Fibroblast of mammary gland (primary cell): ENCODE results near the gene STPG4.
A peak's percentile ranks its signal among the peaks of the same experiment; 100 is the strongest.

Experiments used
- DNase-seq: peaks from one replicate; pipeline ENCODE4 v3.0.0-alpha.2; 2010; ENCODE audit warnings: low read depth
- H3K4me3 ChIP-seq: 2 replicates; pipeline ENCODE4 v1.5.1; 2011; ENCODE audit warnings: low read depth, mild to moderate bottlenecking, low read length, moderate library complexity; ENCODE audit not compliant: control insufficient read depth
- TF ChIP-seq, protein P1 (sequence below): conservative IDR thresholded peaks from 2 replicates; pipeline ENCODE4 v1.5.1; 2011; ENCODE audit warnings: low read depth, low read length, inconsistent platforms; ENCODE audit not compliant: control insufficient read depth, insufficient read depth

The STPG4 gene

DNA sequence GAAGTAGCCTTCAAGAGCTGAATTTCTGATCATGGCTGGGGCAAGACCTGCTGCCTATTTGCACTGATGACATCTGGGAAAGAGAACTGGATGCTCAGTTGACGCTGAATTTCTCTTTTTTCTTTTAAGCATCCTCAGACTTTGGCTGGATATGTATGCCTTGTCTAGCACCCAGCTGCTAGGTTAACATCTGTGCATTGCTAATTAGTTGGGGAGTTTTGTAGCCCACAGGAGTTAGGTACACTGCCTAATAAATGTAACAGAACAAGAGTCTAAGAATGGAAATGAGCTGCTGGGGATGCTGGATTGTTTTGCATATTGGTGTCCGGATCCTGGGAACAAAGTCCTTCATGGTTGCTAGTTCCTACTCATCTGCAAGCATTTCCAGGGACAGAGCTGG is 40.9 kb upstream of the STPG4 start:
- DNase-seq, result no peak
- H3K4me3 ChIP-seq, result no peak overlapping the region
- TF ChIP-seq, protein P1, sequence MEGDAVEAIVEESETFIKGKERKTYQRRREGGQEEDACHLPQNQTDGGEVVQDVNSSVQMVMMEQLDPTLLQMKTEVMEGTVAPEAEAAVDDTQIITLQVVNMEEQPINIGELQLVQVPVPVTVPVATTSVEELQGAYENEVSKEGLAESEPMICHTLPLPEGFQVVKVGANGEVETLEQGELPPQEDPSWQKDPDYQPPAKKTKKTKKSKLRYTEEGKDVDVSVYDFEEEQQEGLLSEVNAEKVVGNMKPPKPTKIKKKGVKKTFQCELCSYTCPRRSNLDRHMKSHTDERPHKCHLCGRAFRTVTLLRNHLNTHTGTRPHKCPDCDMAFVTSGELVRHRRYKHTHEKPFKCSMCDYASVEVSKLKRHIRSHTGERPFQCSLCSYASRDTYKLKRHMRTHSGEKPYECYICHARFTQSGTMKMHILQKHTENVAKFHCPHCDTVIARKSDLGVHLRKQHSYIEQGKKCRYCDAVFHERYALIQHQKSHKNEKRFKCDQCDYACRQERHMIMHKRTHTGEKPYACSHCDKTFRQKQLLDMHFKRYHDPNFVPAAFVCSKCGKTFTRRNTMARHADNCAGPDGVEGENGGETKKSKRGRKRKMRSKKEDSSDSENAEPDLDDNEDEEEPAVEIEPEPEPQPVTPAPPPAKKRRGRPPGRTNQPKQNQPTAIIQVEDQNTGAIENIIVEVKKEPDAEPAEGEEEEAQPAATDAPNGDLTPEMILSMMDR, result no peak

DNA sequence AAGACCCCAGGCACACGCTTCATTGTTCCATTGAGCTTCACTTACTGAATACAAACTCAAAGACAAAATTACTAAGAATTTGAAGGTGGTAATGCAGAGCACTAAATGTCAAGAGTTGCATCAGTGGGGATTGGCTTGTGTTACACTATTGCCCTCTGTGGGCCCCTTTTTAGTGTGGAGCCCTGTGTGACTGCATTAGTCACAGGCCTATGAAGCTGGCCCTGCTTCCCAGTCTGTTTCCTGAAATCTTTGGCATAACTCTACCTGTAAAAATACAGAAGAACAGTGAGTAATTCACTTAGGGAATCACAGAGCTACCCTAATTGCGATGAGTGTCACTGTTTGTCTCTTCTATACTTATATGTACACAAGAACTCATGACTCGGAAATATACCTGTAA is 40.0 kb upstream of the STPG4 start:
- TF ChIP-seq, protein P1, result no peak
- DNase-seq, result peak; percentile 35
- no peak overlapping the region for H3K4me3 ChIP-seq

DNA sequence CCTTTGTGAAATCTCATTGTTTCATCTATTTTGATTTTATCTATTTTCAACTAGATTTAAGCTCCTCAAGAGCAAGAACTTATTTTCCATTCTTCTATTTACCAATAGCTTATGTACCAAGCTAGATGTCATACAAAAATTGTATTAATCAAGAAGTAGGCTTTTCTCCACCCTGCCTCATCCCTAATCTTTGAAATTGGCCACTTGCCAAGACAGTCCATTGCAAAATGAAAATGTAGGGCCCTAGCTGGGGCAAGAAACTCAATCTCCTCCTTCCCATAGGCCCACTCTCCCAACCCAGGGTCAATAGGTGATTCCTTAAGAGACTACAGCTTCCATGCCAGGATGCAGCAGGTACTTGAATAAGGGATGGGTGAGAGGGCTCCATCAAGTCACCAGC is 39.3 kb upstream of the STPG4 start:
- TF ChIP-seq, protein P1, result no peak

DNA sequence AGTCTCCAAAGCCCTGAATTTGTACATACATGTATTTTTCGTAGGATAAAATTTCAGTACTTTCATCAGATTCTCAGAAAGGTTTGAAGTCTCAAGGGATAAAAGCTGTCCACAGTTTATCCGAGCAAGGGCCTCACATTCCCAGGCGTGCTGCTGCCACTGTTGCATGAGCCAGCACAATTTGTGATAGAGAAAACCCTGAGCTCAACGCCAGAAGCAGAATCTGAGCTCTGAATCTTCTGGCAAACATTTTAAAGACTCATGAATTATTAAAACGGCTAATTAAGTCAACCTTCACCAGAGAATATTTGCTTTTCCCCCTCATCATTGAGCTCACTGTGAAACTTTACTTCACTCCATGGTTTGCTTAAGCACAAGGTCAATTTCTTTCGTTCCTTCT is 38.5 kb upstream of the STPG4 start:
- TF ChIP-seq, protein P1, result no peak
- DNase-seq, result peak; percentile 7
- no peak overlapping the region for H3K4me3 ChIP-seq

More for the DNA sequence above, 39.3 kb upstream of the STPG4 start:
- DNase-seq, result no peak
- H3K4me3 ChIP-seq, result no peak overlapping the region

DNA sequence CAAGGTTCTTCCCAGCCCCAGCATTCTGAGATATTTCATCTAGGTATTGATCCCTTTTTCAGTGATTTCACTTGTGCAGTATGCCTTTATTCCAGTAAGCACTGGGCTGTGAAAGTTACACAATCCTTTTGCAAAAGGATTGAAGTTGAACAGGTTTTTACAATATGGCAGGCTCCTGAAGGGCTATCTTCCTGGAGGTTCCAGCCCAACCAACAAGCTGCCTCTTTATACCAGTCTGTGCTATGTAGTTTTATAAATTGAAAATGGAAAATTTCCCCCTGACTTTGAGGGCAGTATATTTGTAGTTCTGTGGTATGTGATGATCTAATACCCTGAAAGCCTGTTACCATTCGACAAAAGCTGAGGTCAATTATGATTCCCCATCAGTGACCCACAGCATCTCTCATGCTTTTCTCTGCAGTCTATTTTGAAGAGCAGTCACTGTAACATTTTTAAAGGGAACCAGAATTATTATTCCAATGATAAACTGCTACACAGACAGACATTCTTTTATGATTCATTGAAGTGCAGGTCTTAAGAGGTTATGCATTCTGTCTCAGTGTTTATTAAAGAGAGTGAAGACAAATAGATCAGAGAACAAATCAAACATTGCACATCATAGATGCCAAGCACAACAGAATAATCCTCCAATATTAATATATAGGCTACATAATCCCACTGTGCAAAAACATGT is 35.2 kb upstream of the STPG4 start:
- TF ChIP-seq, protein P1, result no peak
- DNase-seq, result peak; percentile 61
- H3K4me3 ChIP-seq, result no peak overlapping the region

DNA sequence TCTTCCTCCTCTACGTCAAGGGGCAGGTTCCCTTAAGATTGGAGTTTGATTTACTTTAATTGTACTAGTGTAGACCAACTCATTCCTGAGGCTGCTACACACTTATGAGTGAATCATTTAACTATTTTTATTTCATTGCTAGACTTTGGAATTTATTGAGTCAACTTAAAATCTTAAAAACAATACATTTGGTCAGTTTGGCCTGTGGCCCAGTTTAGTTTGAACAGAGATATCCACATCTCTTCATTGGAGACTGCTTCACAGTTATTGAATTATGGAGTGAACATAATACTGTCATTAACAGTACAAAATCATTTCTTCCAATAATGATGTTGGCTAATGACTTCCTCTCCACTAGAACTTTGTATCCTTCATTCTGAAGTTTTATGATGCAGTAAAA is 34.5 kb upstream of the STPG4 start:
- TF ChIP-seq, protein P1, result no peak
- DNase-seq, result peak; percentile 89
- H3K4me3 ChIP-seq, result no peak overlapping the region
